ENCODE results near the gene ARL8A.

DNA sequence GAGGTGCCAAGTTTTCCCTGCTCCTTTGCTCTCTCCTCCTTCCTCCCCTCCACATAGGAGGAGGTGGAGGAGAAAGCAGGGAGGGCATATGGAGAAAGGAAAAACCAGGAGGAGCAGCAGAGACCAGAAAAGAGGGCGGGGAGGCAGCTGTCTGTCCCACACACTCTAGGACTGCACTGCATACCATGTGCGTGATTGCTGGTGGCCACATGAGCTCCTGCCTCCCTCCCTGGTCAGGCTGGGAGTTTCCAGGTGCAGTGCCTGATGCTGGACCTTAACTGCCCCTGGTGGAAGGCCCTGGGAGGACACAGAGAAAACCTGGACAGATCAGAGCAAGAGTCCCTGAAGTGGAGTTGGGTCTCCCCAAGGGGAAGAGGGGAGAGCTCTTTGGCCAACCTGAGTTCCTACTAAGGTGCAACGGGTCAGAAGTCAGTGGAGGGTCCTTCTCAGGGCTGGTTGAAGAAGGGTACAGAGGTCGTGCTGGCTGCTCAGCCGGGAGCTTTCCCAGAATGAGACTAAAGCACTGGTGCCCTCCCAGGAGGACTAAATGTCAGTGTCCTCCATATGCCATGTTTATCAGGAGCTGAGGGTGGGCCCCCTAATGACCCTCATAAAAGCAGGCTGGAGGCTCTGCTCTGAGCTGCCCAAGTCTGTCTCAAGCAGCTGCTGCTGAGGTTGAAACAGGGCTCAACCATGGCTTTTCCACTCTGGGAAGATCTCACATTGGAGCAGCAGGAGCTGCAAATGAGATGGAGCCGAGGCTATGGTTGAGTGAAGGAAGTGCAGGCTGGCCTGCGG, 45.6 kb upstream of the ARL8A start:
- TF ChIP-seq POLR2A (IDR thresholded peaks at IDR 0.05; ENCODE audit: low read length) (no peak), GATA1 (IDR thresholded peaks at IDR 0.05; ENCODE audit: low read depth, low read length) (no peak)

Measured in erythroblast (primary cell).